ENCODE data around the gene RNMT. TPM values are rescaled to one million over a fixed set of nuclear protein-coding genes. Genes with fewer than 3 reads are reported as not detected.

Gene RNMT
- total and polyA plus RNA-seq, 2 of the 4 experiments (the other 2 are of a cell fraction) = 13.3 to 13.6 TPM

DNA sequence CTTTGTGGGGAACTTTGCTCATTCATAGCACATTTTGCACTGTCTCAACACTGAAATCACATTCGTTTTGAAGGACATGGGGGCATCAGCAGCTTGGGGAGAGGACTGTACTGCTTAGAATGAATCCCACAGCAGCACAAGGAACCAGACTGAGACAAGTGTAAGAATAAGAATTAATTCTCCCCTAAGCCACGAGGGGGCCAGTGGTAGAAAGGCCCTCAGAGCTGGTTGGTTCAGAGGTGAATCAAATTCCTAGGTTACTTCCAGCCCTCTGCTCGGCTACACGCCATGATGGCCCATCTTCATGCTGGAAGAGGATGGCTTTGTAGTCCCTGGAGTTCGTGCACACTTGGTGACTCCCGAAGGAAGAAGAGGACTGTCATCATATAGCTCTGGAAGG, 85.5 kb downstream of the RNMT start:
- no peak overlapping the region for H4K5ac ChIP-seq (ENCODE audit: low read depth, low read length)
- no peaks in the 10 kb centered on the region for H3K79me1 ChIP-seq (ENCODE audit: low read depth in 1 of 2, low read length in 2 of 2)
- no peak overlapping the region for H2AK5ac ChIP-seq (ENCODE audit: low read depth, low read length)
- no peak overlapping the region for H4K8ac ChIP-seq (ENCODE audit: low read depth in 2 of 2, low read length in 2 of 2)
- H3K4me3 ChIP-seq (ENCODE audit: insufficient read depth, low read depth, low read length) = no peak overlapping the region
- ChIA-PET CTCF (interaction anchor here (0.6 to 2.5 kb wide), 4 partner anchors 9 to 1491 kb away, joined by 3 to 13 read pairs (median 3); no protein-coding TSS in a partner anchor), POLR2A (ENCODE audit: unreplicated experiment) (no interaction called here)
- ATAC-seq (ENCODE audit: low read depth) (peak; percentile 27; the same call in 1 of the 2 replicates), DNase-seq (no peak)
- H3K9me1 ChIP-seq (ENCODE audit: insufficient read depth, low read length) = no peaks in the 10 kb centered on the region
- H3K9me3 ChIP-seq (ENCODE audit: control insufficient read depth, insufficient read depth, low read length) = no peaks in the 10 kb centered on the region
- no peak overlapping the region for H4K91ac ChIP-seq (ENCODE audit: insufficient read depth, low read depth, low read length)
- H2BK5ac ChIP-seq (ENCODE audit: low read depth, low read length, poor library complexity, severe bottlenecking) = no peak overlapping the region
- no peak overlapping the region for H2AK9ac ChIP-seq (replicated peaks; ENCODE audit: low read depth, low read length, poor library complexity)
- H2BK20ac ChIP-seq (ENCODE audit: low read depth, low read length) = no peak overlapping the region
- in situ Hi-C loops (cut with MboI; ENCODE audit: low sequenced_read_pairs) = no loop called here
- no peak overlapping the region for H3K4ac ChIP-seq (ENCODE audit: low read depth, low read length)
- no peak overlapping the region for H3K4me2 ChIP-seq (ENCODE audit: low read depth, low read length)
- H4K20me1 ChIP-seq (ENCODE audit: insufficient read depth, low read length) = no peaks in the 10 kb centered on the region
- no peak for TF ChIP-seq RFX5 (IDR thresholded peaks at IDR 0.05; ENCODE audit: low read depth, low read length)
- TF ChIP-seq CTCF (conservative IDR thresholded peaks at IDR 0.05; ENCODE audit: low read depth, low read length) = 0 out of 2 replicates have a peak, but pooled peaks have one; percentile 11
- H3K14ac ChIP-seq (replicated peaks; ENCODE audit: low read depth, low read length) = no peak overlapping the region
- intact Hi-C loops (cut with micrococcal nuclease) = no loop called here
- H3K56ac ChIP-seq (ENCODE audit: extremely low read depth, insufficient read depth, low read length) = no peak overlapping the region
- H3K36me3 ChIP-seq (ENCODE audit: control insufficient read depth, insufficient read depth, low read length) = no peaks in the 10 kb centered on the region
- no peaks in the 10 kb centered on the region for H3K4me1 ChIP-seq (ENCODE audit: control insufficient read depth, insufficient read depth, low read length)
- H2BK120ac ChIP-seq (ENCODE audit: low read depth, low read length) = no peak overlapping the region
- H2BK15ac ChIP-seq (ENCODE audit: low read depth, low read length) = no peak overlapping the region
- BruUV-seq (replicated peaks) = no TSS peak
- no peaks in the 10 kb centered on the region for H3K27me3 ChIP-seq (ENCODE audit: control insufficient read depth, insufficient read depth, low read length)
- H3K9ac ChIP-seq (ENCODE audit: low read depth, low read length) = no peak overlapping the region
- H2AFZ ChIP-seq (replicated peaks; ENCODE audit: low read length, poor library complexity) = no peak overlapping the region
- no peak overlapping the region for H3K23ac ChIP-seq (ENCODE audit: low read depth, low read length)
- no peak overlapping the region for H3K27ac ChIP-seq (ENCODE audit: insufficient read depth, low read length)
- H3K18ac ChIP-seq (ENCODE audit: low read depth, low read length) = no peak overlapping the region
- no CpG with 5 or more reads among the region's 6 CpGs for WGBS, 2 experiments (ENCODE audit: extremely low coverage in 2 of 2, insufficient read length in 1 of 2)
- dilution Hi-C loops (cut with HindIII; ENCODE audit: low sequenced_read_pairs, unreplicated experiment) = no loop called here
